HepG2 (cell line): Measurements from ENCODE around the gene FIBCD1. TPM values are rescaled to one million over a fixed set of nuclear protein-coding genes. Genes with fewer than 3 reads are reported as not detected.

ENCODE experiments used
- ATAC-seq: fragments of 200-7000 bp; cut with Tn5 transposase; 3 replicates; pipeline ENCODE4 v1.9.1; 2020; ENCODE audit warnings: mild to moderate bottlenecking, moderate library complexity
- BruUV-seq: library from RNA; stranded (reverse); fragments of 400-500 nt; replicated peaks from 2 replicates; lab custom pipeline; 2021; lab: Mats Ljungman, UMichigan
- CTCF ChIA-PET: fragments of 300-600 bp; formaldehyde crosslinking; extraction: SDS; loops from one replicate; lab custom pipeline; 2021; ENCODE audit warnings: low total read pairs, inconsistent platforms, low intra/inter-chr PET ratio; lab: Yijun Ruan, JAX
- POLR2A ChIA-PET: fragments of 350-600 bp; sonication (Branson Sonifier 250); formaldehyde crosslinking; loops from one replicate; lab custom pipeline; 2020; ENCODE audit warnings: antibody characterized with exemption, inconsistent platforms; lab: Yijun Ruan, JAX
- DNase-seq: peaks from one replicate; pipeline ENCODE4 v3.0.0-alpha.2; 2015; ENCODE audit warnings: low spot score
- FAIRE-seq: peaks from 3 replicates; lab custom pipeline; 2011; peaks lifted over from hg19 to GRCh38; lab: Jason Lieb, UNC
- H2AFZ ChIP-seq: one replicate; pipeline ENCODE4 v1.6.1; 2011; ENCODE audit warnings: low read length, inconsistent platforms
- H3K27ac ChIP-seq: fragments of 300-600 bp; 3 replicates; pipeline ENCODE4 v1.8.0; 2011; ENCODE audit warnings: mixed run types, mild to moderate bottlenecking, mixed read lengths, low read length, inconsistent platforms; ENCODE audit not compliant: insufficient read depth; ENCODE audit errors: extremely low read length
- H3K27me3 ChIP-seq, 2 experiments: fragments of 200-600 bp in 1 of 2; 2 replicates in 1 of 2; 3 replicates in 1 of 2; pipeline versions ENCODE4 v1.6.0 to v1.8.0; 2011; ENCODE audit warnings: low read length in 2 of 2, mild to moderate bottlenecking in 2 of 2, moderate library complexity in 2 of 2, inconsistent platforms in 1 of 2; ENCODE audit not compliant: insufficient read depth in 2 of 2, control insufficient read depth in 1 of 2
- H3K36me3 ChIP-seq, 2 experiments: fragments of 200-600 bp in 1 of 2; replicated peaks in 1 of 2; 2 replicates in 1 of 2; 3 replicates in 1 of 2; pipeline versions ENCODE4 v1.5.1 to v1.8.0; 2011; ENCODE audit warnings: low read length in 2 of 2, inconsistent platforms in 1 of 2; ENCODE audit not compliant: insufficient read depth in 2 of 2, control insufficient read depth in 1 of 2
- H3K4me1 ChIP-seq: 2 replicates; pipeline ENCODE4 v1.5.1; 2012; ENCODE audit warnings: low read length, inconsistent platforms; ENCODE audit not compliant: insufficient read depth
- H3K4me2 ChIP-seq: 2 replicates; pipeline ENCODE4 v1.6.0; 2011; ENCODE audit warnings: low read depth, low read length, inconsistent platforms
- H3K4me3 ChIP-seq, 3 experiments: fragments of 200-600 bp in 1 of 3; sonication (generic), shearing (Covaris generic) in 1 of 3; replicated peaks in 1 of 3; 2 replicates each; pipeline ENCODE4 v1.5.1; 2011 to 2016; ENCODE audit warnings: low read length in 3 of 3, inconsistent platforms in 2 of 3, low read depth in 2 of 3, mild to moderate bottlenecking in 2 of 3, control low read depth in 1 of 3, mixed read lengths in 1 of 3; ENCODE audit not compliant: insufficient read depth in 1 of 3
- H3K79me2 ChIP-seq: one replicate; pipeline ENCODE4 v1.6.1; 2011; ENCODE audit warnings: low read length, inconsistent platforms; ENCODE audit not compliant: insufficient read depth
- H3K9ac ChIP-seq: 2 replicates; pipeline ENCODE4 v1.6.0; 2011; ENCODE audit warnings: mild to moderate bottlenecking, low read depth, low read length, inconsistent platforms; ENCODE audit not compliant: insufficient read depth
- H3K9me3 ChIP-seq: 2 replicates; pipeline ENCODE4 v1.5.1; 2012; ENCODE audit warnings: mild to moderate bottlenecking, low read length
- H4K20me1 ChIP-seq: 2 replicates; pipeline ENCODE4 v1.6.0; 2011; ENCODE audit warnings: inconsistent platforms, mild to moderate bottlenecking, low read length, moderate library complexity; ENCODE audit not compliant: insufficient read depth
- EHMT2 ChIP-seq: fragments of 200-600 bp; sonication (generic); IDR thresholded peaks from 2 replicates; pipeline ENCODE4 v1.7.0; 2017; ENCODE audit warnings: antibody characterized with exemption, low read depth, low read length, borderline replicate concordance
- FOXJ3 ChIP-seq: sonication (generic); formaldehyde crosslinking; IDR thresholded peaks from 2 replicates; pipeline ENCODE4 v1.4.0; 2020; ENCODE audit warnings: missing genetic modification reagents, mild to moderate bottlenecking, borderline replicate concordance
- FOXK2 ChIP-seq: fragments of 450-650 bp; IDR thresholded peaks from 2 replicates; pipeline ENCODE4 v1.6.1; 2016
- HMG20B ChIP-seq: conservative IDR thresholded peaks from 2 replicates; pipeline ENCODE4 v1.6.1; 2016; ENCODE audit warnings: missing genetic modification reagents, missing compliant biosample characterization
- HNRNPL ChIP-seq: fragments of 200-400 bp; formaldehyde crosslinking; IDR thresholded peaks from 2 replicates; pipeline ENCODE4 v1.6.1; 2017; ENCODE audit warnings: mild to moderate bottlenecking, low read depth, low read length
- JARID2 ChIP-seq: sonication (generic); formaldehyde crosslinking; IDR thresholded peaks from 2 replicates; pipeline ENCODE4 v1.8.1; 2023; ENCODE audit warnings: missing genetic modification reagents, inconsistent platforms; ENCODE audit not compliant: insufficient replicate concordance
- KAT8 ChIP-seq: IDR thresholded peaks from 2 replicates; pipeline ENCODE4 v1.6.1; 2016; ENCODE audit warnings: missing genetic modification reagents, missing compliant biosample characterization
- KLF11 ChIP-seq: IDR thresholded peaks from 2 replicates; pipeline ENCODE4 v1.6.1; 2016; ENCODE audit warnings: missing compliant biosample characterization
- MIXL1 ChIP-seq: IDR thresholded peaks from 2 replicates; pipeline ENCODE4 v1.6.1; 2016
- RXRB ChIP-seq: IDR thresholded peaks from 2 replicates; pipeline ENCODE4 v1.6.1; 2016; ENCODE audit warnings: borderline replicate concordance, missing genetic modification reagents, missing compliant biosample characterization
- SIN3B ChIP-seq: fragments of 150-350 bp; IDR thresholded peaks from 2 replicates; pipeline ENCODE4 v1.6.1; 2014; ENCODE audit warnings: low read length
- ZFP82 ChIP-seq: sonication (generic); formaldehyde crosslinking; IDR thresholded peaks from 2 replicates; pipeline ENCODE4 v1.5.1; 2020; ENCODE audit warnings: mild to moderate bottlenecking, missing genetic modification reagents, borderline replicate concordance
- ZFP90 ChIP-seq: sonication (generic); formaldehyde crosslinking; IDR thresholded peaks from 2 replicates; pipeline ENCODE4 v1.8.0; 2022; ENCODE audit warnings: missing genetic modification reagents, mild to moderate bottlenecking, inconsistent platforms, borderline replicate concordance
- ZNF343 ChIP-seq: sonication (generic); formaldehyde crosslinking; IDR thresholded peaks from 2 replicates; pipeline ENCODE4 v1.4.0; 2020; ENCODE audit warnings: mild to moderate bottlenecking, missing genetic modification reagents
- ZNF546 ChIP-seq: sonication (generic); formaldehyde crosslinking; conservative IDR thresholded peaks from 2 replicates; pipeline ENCODE4 v1.8.1; 2023; ENCODE audit warnings: mild to moderate bottlenecking, missing genetic modification reagents
- ZNF598 ChIP-seq: sonication (generic); formaldehyde crosslinking; IDR thresholded peaks from 2 replicates; pipeline ENCODE4 v1.5.1; 2020; ENCODE audit warnings: mild to moderate bottlenecking, missing genetic modification reagents, borderline replicate concordance
- ZNF781 ChIP-seq: sonication (generic); formaldehyde crosslinking; IDR thresholded peaks from 2 replicates; pipeline ENCODE4 v1.5.1; 2020; ENCODE audit warnings: borderline replicate concordance, mild to moderate bottlenecking, missing genetic modification reagents; ENCODE audit errors: not compliant biosample characterization
- ZNF878 ChIP-seq: sonication (generic); formaldehyde crosslinking; IDR thresholded peaks from 2 replicates; pipeline ENCODE4 v1.8.1; 2023; ENCODE audit warnings: mild to moderate bottlenecking, missing genetic modification reagents, moderate library complexity
- ZSCAN25 ChIP-seq: sonication (generic); formaldehyde crosslinking; IDR thresholded peaks from 2 replicates; pipeline ENCODE4 v1.8.0; 2022; ENCODE audit warnings: mild to moderate bottlenecking, missing genetic modification reagents
- WGBS: methylation state at CpG from one replicate; pipeline ENCODE4 v1.1.6; 2017; ENCODE audit warnings: low lambda C conversion rate; 5-methylcytosine and 5-hydroxymethylcytosine counted together
- in situ Hi-C: cut with HindIII; loops from 2 replicates; pipeline ENCODE4 v1.10.0; 2017; ENCODE audit warnings: low pct_unique_long_range_greater_than_20kb; ENCODE audit not compliant: extremely low pct_ligation_motif_present
- intact Hi-C: fragments of 100-400 bp; cut with micrococcal nuclease; formaldehyde crosslinking; loops from one replicate; pipeline ENCODE4 v1.10.0; 2022; ENCODE audit not compliant: unreplicated experiment
- polyA plus RNA-seq, 8 experiments: library from polyadenylated mRNA; depleted of rRNA in 3 of 8; stranded (reverse) in 7 of 8; unstranded in 1 of 8; fragments of >200 nt; fragmentation: Illumina TruSeq in 4 of 8; extraction: Trizol in 4 of 8; gene quantifications; 2 replicates each; pipeline versions ENCODE4 v1.2.1 to v1.2.3, GENCODE V29; 2011 to 2016; ENCODE audit warnings: low read depth in 4 of 8, missing spikeins in 1 of 8, mixed read lengths in 1 of 8; ENCODE audit not compliant: insufficient read depth in 1 of 8
- total RNA-seq, 5 experiments: library from RNA; depleted of rRNA; stranded (reverse); fragments of >200 nt; fragmentation: Illumina TruSeq; extraction: Trizol; gene quantifications; 2 replicates each; pipeline ENCODE4 v1.2.3, GENCODE V29; 2016; ENCODE audit warnings: low read depth in 1 of 5

FIBCD1 gene
- total and polyA plus RNA-seq, 2 of the 13 experiments (the other 11 are each of a cell fraction or from before 2014, with no cell fraction given): 0.55 to 0.89 TPM

GRCh38 chr9:130950039-130950311, 10.9 kb upstream of the FIBCD1 start:
- TF ChIP-seq MIXL1 (CRISPR knock-in tag): no peak
- no peak for TF ChIP-seq ZNF878 (CRISPR knock-in tag)
- no peak for TF ChIP-seq EHMT2
- TF ChIP-seq FOXK2: no peak
- no peak for TF ChIP-seq HMG20B (CRISPR knock-in tag)
- TF ChIP-seq RXRB (CRISPR knock-in tag): no peak
- no peak for TF ChIP-seq ZNF598 (CRISPR knock-in tag)
- no peak for TF ChIP-seq FOXJ3 (CRISPR knock-in tag)
- TF ChIP-seq ZNF546 (CRISPR knock-in tag): no peak
- TF ChIP-seq ZNF343 (CRISPR knock-in tag): no peak
- no peak for TF ChIP-seq ZNF781 (CRISPR knock-in tag)
- TF ChIP-seq ZFP82 (CRISPR knock-in tag): no peak
- no peak for TF ChIP-seq KAT8 (CRISPR knock-in tag)
- no peak for TF ChIP-seq JARID2 (CRISPR knock-in tag)
- TF ChIP-seq KLF11 (CRISPR knock-in tag): no peak
- no peak for TF ChIP-seq ZFP90
- TF ChIP-seq ZSCAN25 (CRISPR knock-in tag): no peak
- no peak for TF ChIP-seq SIN3B
- TF ChIP-seq HNRNPL: no peak
- TF ChIP-seq, all 625 proteins: peak for 0
- Histone ChIP-seq H3K79me2 (no peaks in the 10 kb centered on the region), H4K20me1 (no peaks in the 10 kb centered on the region), H3K36me3 (no peaks in the 10 kb centered on the region), H3K9ac (no peak overlapping the region), H3K4me1 (peaks cover 13% of the 10 kb centered on the region), H3K27me3 (peaks cover 2 to 30% of the 10 kb centered on the region in 2 experiments; a peak in 4 of 5 replicates), H3K9me3 (0 out of 2 replicates have a peak, but pooled peaks cover 2% of the 10 kb centered on the region), H2AFZ (no peak overlapping the region), H3K4me2 (no peak overlapping the region), H3K4me3 (no peak overlapping the region), H3K27ac (no peak overlapping the region)
- intact Hi-C loops: no loop called here
- ATAC-seq (no peak), DNase-seq (no peak), FAIRE-seq (no peak)
- WGBS: 9% methylated on average over 1 of the region's 1 CpG
- ChIA-PET POLR2A (no interaction called here), CTCF (no interaction called here)
- no TSS peak for BruUV-seq
- in situ Hi-C loops: no loop called here
